ENCODE measurements around the gene THSD4.

GRCh38 chr15:71654042-71654719, 538.9 kb downstream of the THSD4 start:
- TF ChIP-seq CTCF (IDR thresholded peaks at IDR 0.05; ENCODE audit: low read depth, low read length), result no peak
- no peak for TF ChIP-seq EZH2phosphoT487 (IDR thresholded peaks at IDR 0.05; ENCODE audit: low read depth)

All from OCI-LY3 (cell line).